HG03558 (cell line): ENCODE results near the gene PAX7.
"Not testable (repeated sequence)": the region's sequence is repeated elsewhere in the genome, so short reads cannot be mapped to it uniquely, and the experiment has no call there.

ENCODE experiments used
- ATAC-seq: cut with Tn5 transposase; IDR thresholded peaks from one replicate; pipeline ENCODE4 v1.9.1; 2021; ENCODE audit warnings: moderate number of reproducible peaks; ENCODE audit not compliant: unreplicated experiment; ENCODE audit errors: extremely low read depth

PAX7 gene

GRCh38 chr1:18723701-18724411 lies 93.2 kb downstream of the PAX7 start:
- ATAC-seq = no peak

GRCh38 chr1:18724801-18725200 lies 94.2 kb downstream of the PAX7 start:
- no peak for ATAC-seq

- ATAC-seq = no peak
Measured at GRCh38 chr1:18725231-18725895, 94.7 kb downstream of the PAX7 start.

GRCh38 chr1:18726368-18726767 lies 95.7 kb downstream of the PAX7 start:
- no peak for ATAC-seq

GRCh38 chr1:18727956-18728355 lies 97.3 kb downstream of the PAX7 start:
- no peak for ATAC-seq

- no peak for ATAC-seq
Measured at GRCh38 chr1:18730321-18730720, 99.7 kb downstream of the PAX7 start.

- no peak for ATAC-seq
Measured at GRCh38 chr1:18731148-18731547, 100.5 kb downstream of the PAX7 start.

GRCh38 chr1:18731591-18732235 lies 101.1 kb downstream of the PAX7 start:
- no peak for ATAC-seq

- ATAC-seq = no peak
Measured at GRCh38 chr1:18732686-18733085, 102.0 kb downstream of the PAX7 start.

GRCh38 chr1:18734001-18734400 lies 103.4 kb downstream of the PAX7 start:
- no peak for ATAC-seq

- ATAC-seq = no peak
Measured at GRCh38 chr1:18734461-18735223, 104.0 kb downstream of the PAX7 start.

GRCh38 chr1:18735224-18735997 lies 104.8 kb downstream of the PAX7 start:
- ATAC-seq = no peak

GRCh38 chr1:18736958-18737357 lies 106.3 kb downstream of the PAX7 start:
- no peak for ATAC-seq

GRCh38 chr1:18738126-18738525 lies 107.5 kb downstream of the PAX7 start:
- no peak for ATAC-seq

GRCh38 chr1:18738617-18739016 lies 108.0 kb downstream of the PAX7 start:
- no peak for ATAC-seq

- ATAC-seq = no peak
Measured at GRCh38 chr1:18739408-18739807, 108.8 kb downstream of the PAX7 start.

- no peak for ATAC-seq
Measured at GRCh38 chr1:18739897-18740296, 109.3 kb downstream of the PAX7 start.

- ATAC-seq = no peak
Measured at GRCh38 chr1:18740617-18741016, 110.0 kb downstream of the PAX7 start.

- no peak for ATAC-seq
Measured at GRCh38 chr1:18743233-18743632, 112.6 kb downstream of the PAX7 start.

GRCh38 chr1:18744381-18744780 lies 113.7 kb downstream of the PAX7 start:
- not testable (repeated sequence) for ATAC-seq
